CD4-positive, alpha-beta T cell (primary cell): ENCODE results near the gene KLHL1. TPM values are rescaled to one million over a fixed set of nuclear protein-coding genes. Genes with fewer than 3 reads are reported as not detected.

Experiments used
- ATAC-seq: fragments of 200-7000 bp; cut with Tn5 transposase; one replicate; pipeline ENCODE4 v1.10.0; 2022; ENCODE audit warnings: mild to moderate bottlenecking; ENCODE audit not compliant: poor library complexity
- CTCF ChIA-PET: fragments of 350-600 bp; sonication (Branson Sonifier 250); formaldehyde crosslinking; loops from one replicate; lab custom pipeline; 2021; ENCODE audit warnings: antibody characterized with exemption, inconsistent platforms; lab: Charles Lee
- POLR2A ChIA-PET: fragments of 350-600 bp; sonication (Branson Sonifier 250); formaldehyde crosslinking; loops from one replicate; lab custom pipeline; 2021; ENCODE audit warnings: antibody characterized with exemption, inconsistent platforms; lab: Charles Lee
- DNase-seq, 14 experiments: peaks; one replicate each; pipeline ENCODE4 v3.0.0-alpha.2; 2013 to 2020; ENCODE audit warnings: mixed read lengths in 2 of 14
- H3K27ac ChIP-seq, 2 donors: one replicate each; pipeline versions ENCODE4 v1.5.1 to v1.7.0; 2013; ENCODE audit warnings: low read length in 2 of 2, low read depth in 1 of 2, mild to moderate bottlenecking in 1 of 2
- H3K27me3 ChIP-seq, 2 experiments: 1 replicate in 1 of 2; 2 replicates in 1 of 2; pipeline versions ENCODE4 v1.6.1 to v1.7.0; 2013; ENCODE audit warnings: low read length in 2 of 2, control low read depth in 1 of 2, mild to moderate bottlenecking in 1 of 2, moderate library complexity in 1 of 2; ENCODE audit not compliant: insufficient read depth in 2 of 2, control insufficient read depth in 1 of 2
- H3K36me3 ChIP-seq: one replicate; pipeline ENCODE4 v1.6.1; 2013; ENCODE audit warnings: low read length, control low read depth; ENCODE audit not compliant: insufficient read depth
- H3K4me1 ChIP-seq: one replicate; pipeline ENCODE4 v1.6.1; 2013; ENCODE audit warnings: low read length, control low read depth; ENCODE audit not compliant: insufficient read depth
- H3K4me3 ChIP-seq: one replicate; pipeline ENCODE4 v1.5.1; 2013; ENCODE audit warnings: mild to moderate bottlenecking, low read length, moderate library complexity
- H3K9me3 ChIP-seq, 2 experiments: 1 replicate in 1 of 2; 2 replicates in 1 of 2; pipeline versions ENCODE4 v1.6.1 to v1.7.0; 2013; ENCODE audit warnings: low read length in 2 of 2, mild to moderate bottlenecking in 2 of 2, control low read depth in 1 of 2, moderate library complexity in 1 of 2; ENCODE audit not compliant: control insufficient read depth in 1 of 2, insufficient read depth in 1 of 2
- H3K27ac Mint-ChIP-seq: one replicate; pipeline ENCODE4 v1.8.0; 2020; ENCODE audit warnings: mixed read lengths
- H3K27me3 Mint-ChIP-seq: one replicate; pipeline ENCODE4 v1.8.0; 2021; ENCODE audit warnings: mixed read lengths
- H3K36me3 Mint-ChIP-seq: one replicate; pipeline ENCODE4 v1.8.0; 2021; ENCODE audit warnings: low read depth, mixed read lengths
- H3K4me1 Mint-ChIP-seq: one replicate; pipeline ENCODE4 v1.8.0; 2021; ENCODE audit warnings: low read depth, mixed read lengths
- H3K4me3 Mint-ChIP-seq: one replicate; pipeline ENCODE4 v1.8.0; 2020; ENCODE audit warnings: mild to moderate bottlenecking, mixed read lengths
- H3K9me3 Mint-ChIP-seq: one replicate; pipeline ENCODE4 v1.8.0; 2020; ENCODE audit warnings: mixed read lengths
- intact Hi-C, 2 experiments: fragments of 100-400 bp; cut with DNase I in 1 of 2; cut with micrococcal nuclease in 1 of 2; formaldehyde crosslinking; loops; one replicate each; pipeline versions ENCODE4 v1.15.1 to v1.9.0; 2023 to 2025; cut with DNase I, micrococcal nuclease
- total RNA-seq, 174 experiments: library from RNA in 2 of 174; stranded (reverse) in 2 of 174; gene quantifications; one replicate each; pipeline ENCODE4 v1.2.3 and lab custom pipeline; 2021 to 2026
- TF ChIP-seq, protein P1 (sequence below): fragments of 200-600 bp; IDR thresholded peaks from one replicate; pipeline ENCODE4 v1.8.0; 2022; ENCODE audit warnings: antibody characterized with exemption, mild to moderate bottlenecking

The KLHL1 gene
- total RNA-seq, 2 experiments from 2014 or later: not detected

DNA sequence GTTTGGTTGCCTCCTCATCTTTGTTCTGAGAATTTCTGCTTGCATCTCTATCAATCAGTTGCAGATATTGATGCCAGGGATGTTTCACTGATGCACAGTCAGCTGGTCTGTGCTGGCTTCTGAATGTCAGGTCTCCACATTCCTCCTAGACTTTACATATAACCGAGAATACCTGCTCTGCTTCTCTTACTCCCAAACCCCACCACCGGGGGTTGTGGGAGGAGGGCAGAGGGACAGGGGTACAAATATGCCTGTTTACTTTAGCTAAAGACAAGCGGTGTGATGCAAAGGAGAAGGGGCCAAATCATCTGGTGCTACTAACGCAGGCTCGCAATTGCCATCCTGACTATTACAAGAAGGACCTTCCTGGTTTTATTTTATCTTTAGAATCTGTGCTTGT lies 17.4 kb upstream of the KLHL1 start:
- CTCF ChIA-PET: no interaction called here
- POLR2A ChIA-PET: no interaction called here
- Mint-ChIP-seq H3K36me3 (no peaks in the 10 kb centered on the region), H3K4me3 (no peak overlapping the region), H3K27ac (no peak overlapping the region), H3K9me3 (peaks cover 7% of the 10 kb centered on the region), H3K27me3 (no peaks in the 10 kb centered on the region), H3K4me1 (no peaks in the 10 kb centered on the region)
- no peaks in the 10 kb centered on the region for H3K27me3 ChIP-seq
- H3K4me1 ChIP-seq: no peaks in the 10 kb centered on the region
- no peak for ATAC-seq
- H3K9me3 ChIP-seq: no peaks in the 10 kb centered on the region
- no peaks in the 10 kb centered on the region for H3K36me3 ChIP-seq
- DNase-seq: no peak
- H3K27ac ChIP-seq: no peak overlapping the region
- no peak overlapping the region for H3K4me3 ChIP-seq
- intact Hi-C loops: no loop called here
- TF ChIP-seq, protein P1, sequence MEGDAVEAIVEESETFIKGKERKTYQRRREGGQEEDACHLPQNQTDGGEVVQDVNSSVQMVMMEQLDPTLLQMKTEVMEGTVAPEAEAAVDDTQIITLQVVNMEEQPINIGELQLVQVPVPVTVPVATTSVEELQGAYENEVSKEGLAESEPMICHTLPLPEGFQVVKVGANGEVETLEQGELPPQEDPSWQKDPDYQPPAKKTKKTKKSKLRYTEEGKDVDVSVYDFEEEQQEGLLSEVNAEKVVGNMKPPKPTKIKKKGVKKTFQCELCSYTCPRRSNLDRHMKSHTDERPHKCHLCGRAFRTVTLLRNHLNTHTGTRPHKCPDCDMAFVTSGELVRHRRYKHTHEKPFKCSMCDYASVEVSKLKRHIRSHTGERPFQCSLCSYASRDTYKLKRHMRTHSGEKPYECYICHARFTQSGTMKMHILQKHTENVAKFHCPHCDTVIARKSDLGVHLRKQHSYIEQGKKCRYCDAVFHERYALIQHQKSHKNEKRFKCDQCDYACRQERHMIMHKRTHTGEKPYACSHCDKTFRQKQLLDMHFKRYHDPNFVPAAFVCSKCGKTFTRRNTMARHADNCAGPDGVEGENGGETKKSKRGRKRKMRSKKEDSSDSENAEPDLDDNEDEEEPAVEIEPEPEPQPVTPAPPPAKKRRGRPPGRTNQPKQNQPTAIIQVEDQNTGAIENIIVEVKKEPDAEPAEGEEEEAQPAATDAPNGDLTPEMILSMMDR: no peak

DNA sequence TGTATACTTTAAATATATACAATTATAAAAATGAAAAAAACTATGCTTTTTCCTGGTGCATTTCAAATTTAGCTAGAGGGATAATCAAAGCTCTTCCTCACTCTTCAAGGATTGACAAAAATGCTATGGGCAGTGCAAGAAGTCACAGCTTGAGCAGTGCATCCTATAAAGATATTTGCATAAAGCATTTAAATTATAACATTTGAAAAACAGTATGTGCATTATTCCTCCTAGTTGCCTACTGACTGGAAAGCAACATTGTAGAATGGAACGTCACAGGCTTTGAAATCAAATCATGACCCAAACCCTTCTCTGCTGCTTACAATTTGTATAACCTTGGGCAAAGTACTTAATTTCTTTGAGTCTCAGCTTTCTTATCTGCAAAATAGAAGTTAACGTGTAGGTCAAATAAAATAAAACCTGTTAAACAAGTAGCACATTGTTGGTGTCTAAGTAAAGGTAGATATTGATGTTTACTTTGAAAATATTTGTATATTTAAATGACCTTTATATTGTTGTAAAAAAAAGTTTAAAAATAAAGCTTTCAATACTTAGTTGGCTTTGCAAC lies 9.2 kb upstream of the KLHL1 start:
- H3K27me3 Mint-ChIP-seq: no peaks in the 10 kb centered on the region
- H3K4me1 Mint-ChIP-seq: no peaks in the 10 kb centered on the region
- Histone ChIP-seq H3K4me3 (no peak overlapping the region), H3K27me3 (no peaks in the 10 kb centered on the region), H3K9me3 (no peaks in the 10 kb centered on the region), H3K4me1 (no peaks in the 10 kb centered on the region), H3K36me3 (no peaks in the 10 kb centered on the region), H3K27ac (no peak overlapping the region)
- H3K36me3 Mint-ChIP-seq: no peaks in the 10 kb centered on the region
- intact Hi-C loops: no loop called here
- ChIA-PET CTCF (no interaction called here), POLR2A (no interaction called here)
- TF ChIP-seq, protein P1: no peak
- H3K9me3 Mint-ChIP-seq: peaks cover 6% of the 10 kb centered on the region
- DNase-seq: no peak
- H3K27ac Mint-ChIP-seq: no peak overlapping the region
- ATAC-seq: no peak
- no peak overlapping the region for H3K4me3 Mint-ChIP-seq

DNA sequence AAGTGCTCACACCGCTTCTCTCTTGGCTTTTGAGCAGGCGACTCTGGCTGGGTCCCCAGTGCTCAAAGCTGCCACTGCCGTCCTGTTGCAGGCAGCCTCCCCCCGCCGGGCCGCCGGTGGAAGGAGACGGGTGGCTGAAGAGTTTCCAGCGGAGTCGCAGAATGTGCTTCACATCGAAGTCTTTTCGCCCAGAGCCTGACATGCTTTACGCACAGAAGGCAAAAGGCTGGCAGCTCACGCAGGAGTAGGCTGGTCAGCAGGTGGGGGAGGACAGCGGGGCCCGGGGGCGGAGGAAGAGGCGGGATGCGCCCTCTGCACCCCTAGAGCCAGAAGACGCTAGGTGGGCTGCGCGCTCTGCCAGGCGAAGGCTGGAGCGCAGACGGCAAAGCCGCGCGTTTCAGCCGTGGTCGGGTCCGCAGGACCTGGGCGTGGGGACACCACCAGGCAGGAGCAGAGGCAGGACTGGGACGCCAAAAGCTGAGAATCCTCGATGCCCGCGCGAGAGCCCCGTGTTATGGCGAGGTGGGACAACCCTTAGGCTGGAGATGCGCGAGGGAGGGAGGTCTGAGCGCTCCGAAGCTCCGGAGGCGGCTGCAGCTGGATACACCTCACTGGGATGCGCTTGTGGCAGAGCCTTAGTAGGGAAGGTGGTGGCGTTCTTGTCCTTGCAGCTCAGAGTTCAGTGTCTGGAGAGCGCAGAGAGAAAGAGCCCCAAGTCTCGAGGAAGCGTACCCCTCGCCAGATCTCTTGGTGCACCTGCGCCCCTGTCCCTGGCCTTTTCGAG lies 562 bp downstream of the KLHL1 start, which contains the start of gene ATXN8OS:
Gene ATXN8OS, plus strand, starts transcription at position 329 of the 784 bp plus-strand sequence.
- ATAC-seq (no peak), DNase-seq (peak in 1 of 14 experiments; percentile 4)
- H3K27ac Mint-ChIP-seq: no peak within 1 kb of the TSS
- Histone ChIP-seq H3K4me3 (no peak within 1 kb of the TSS), H3K9me3 (peaks cover 0 to 13% of the 10 kb centered on the region in 2 experiments), H3K4me1 (no peaks in the 10 kb centered on the region), H3K36me3 (no peaks in the 10 kb centered on the region), H3K27me3 (no peaks in the 10 kb centered on the region), H3K27ac (no peak within 1 kb of the TSS)
- TF ChIP-seq, protein P1: no peak
- CTCF ChIA-PET: no interaction called here
- H3K9me3 Mint-ChIP-seq: peaks cover 7% of the 10 kb centered on the region
- no peaks in the 10 kb centered on the region for H3K4me1 Mint-ChIP-seq
- no peaks in the 10 kb centered on the region for H3K36me3 Mint-ChIP-seq
- POLR2A ChIA-PET: no interaction called here
- intact Hi-C loops: no loop called here
- H3K27me3 Mint-ChIP-seq: no peaks in the 10 kb centered on the region
- H3K4me3 Mint-ChIP-seq: no peak within 1 kb of the TSS
